GM19043 (cell line): ENCODE measurements around the gene ATF2.
A peak's percentile ranks its signal among the peaks of the same experiment; 100 is the strongest.

Experiments used
- ATAC-seq: cut with Tn5 transposase; IDR thresholded peaks from one replicate; pipeline ENCODE4 v1.9.1; 2021; ENCODE audit warnings: low read depth; ENCODE audit not compliant: unreplicated experiment

Gene ATF2, protein sequence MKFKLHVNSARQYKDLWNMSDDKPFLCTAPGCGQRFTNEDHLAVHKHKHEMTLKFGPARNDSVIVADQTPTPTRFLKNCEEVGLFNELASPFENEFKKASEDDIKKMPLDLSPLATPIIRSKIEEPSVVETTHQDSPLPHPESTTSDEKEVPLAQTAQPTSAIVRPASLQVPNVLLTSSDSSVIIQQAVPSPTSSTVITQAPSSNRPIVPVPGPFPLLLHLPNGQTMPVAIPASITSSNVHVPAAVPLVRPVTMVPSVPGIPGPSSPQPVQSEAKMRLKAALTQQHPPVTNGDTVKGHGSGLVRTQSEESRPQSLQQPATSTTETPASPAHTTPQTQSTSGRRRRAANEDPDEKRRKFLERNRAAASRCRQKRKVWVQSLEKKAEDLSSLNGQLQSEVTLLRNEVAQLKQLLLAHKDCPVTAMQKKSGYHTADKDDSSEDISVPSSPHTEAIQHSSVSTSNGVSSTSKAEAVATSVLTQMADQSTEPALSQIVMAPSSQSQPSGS

DNA sequence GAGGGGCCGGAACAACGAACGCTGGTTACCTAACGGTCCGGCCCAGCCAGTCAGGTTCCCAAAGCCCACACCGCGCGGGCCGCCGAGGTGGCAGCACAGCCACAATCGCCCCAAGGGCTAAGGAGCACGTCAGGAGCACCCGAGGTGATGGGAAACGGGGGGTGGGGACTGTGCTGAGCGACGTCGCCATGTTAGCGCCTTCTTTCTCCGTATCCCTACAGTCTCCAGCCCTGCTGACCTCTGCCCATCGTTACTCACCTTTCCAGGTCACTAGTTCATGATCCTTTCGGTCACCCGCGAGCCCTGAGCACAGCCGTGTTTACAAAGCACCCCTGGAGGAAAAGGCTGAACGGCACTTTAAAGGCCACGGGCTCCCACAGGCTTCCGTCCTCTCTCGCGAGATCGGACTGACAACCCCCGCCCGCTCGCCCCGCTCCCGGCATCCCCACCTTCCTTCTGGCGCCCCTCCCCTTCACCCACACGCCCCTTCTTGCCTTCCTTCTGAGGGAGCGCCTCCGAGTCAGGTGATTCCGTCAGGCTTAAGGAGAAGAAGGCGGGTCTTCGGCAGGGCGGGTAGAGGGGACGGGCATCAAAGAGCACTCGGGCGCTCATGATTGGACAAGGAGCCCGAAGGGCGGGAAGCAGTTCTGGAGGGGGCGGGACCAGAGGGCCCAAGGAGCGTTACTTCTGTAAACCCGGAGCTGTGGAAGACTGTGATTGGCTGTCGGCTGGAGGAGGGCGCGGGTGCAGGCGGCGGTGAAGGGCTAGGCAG, at the start of gene ATF2:
ATF2 (minus strand) TSS at position 412 of the 772 bp plus-strand sequence. CDS start 31,760 bp downstream, outside the sequence.
- peak; percentile 94 for ATAC-seq

DNA sequence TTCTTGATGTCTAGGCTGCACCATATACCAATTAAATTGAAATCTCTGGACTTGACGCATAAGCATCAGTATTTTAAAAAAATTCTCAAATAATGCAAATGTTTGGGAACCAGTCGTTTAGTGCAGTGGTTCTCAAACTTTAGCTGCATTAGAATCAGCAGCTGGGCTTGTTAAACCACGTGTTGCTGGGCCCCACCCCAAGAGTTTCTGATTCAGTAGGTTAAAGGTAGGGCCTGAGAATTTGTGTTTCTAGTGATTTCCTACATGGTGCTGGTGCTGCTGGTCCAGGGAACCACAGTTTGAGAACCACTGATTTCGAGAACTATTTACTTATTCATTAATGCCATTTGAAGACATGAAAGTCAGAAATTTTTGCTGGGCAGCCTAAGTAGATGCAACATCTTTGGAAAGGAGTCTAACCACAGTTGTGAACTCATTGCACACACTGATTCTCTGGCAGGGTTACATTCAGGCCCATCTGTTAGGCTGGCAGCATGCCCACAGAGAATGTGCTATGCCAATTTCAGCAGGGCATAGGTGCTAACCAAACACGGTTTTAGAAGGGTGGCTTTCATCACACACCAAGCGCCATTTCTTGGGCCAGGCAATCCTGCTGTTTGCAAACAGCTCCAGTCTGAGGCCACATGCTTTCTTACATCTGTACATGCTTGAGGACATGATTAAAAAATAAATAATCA, 39.9 kb upstream of the ATF2 start:
- ATAC-seq = no peak

DNA sequence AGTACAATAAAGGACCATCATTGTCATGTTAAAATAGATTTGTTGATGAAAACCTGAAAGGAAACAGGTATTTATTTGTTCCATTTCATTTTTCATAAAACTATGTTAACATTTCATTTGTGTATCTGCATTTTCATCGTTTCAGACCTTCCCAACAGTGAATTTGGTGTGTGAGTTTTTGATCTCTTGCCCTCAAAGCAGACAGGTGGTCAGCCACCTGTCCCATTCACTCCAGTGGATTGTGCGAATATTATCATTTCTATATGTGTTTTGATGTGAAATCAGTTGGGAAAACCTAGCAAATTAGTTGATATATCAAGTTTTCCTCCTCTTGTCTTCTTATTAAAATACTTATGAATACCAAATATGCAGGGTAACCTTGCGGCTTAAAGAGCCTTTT, 38.9 kb upstream of the ATF2 start:
- no peak for ATAC-seq

DNA sequence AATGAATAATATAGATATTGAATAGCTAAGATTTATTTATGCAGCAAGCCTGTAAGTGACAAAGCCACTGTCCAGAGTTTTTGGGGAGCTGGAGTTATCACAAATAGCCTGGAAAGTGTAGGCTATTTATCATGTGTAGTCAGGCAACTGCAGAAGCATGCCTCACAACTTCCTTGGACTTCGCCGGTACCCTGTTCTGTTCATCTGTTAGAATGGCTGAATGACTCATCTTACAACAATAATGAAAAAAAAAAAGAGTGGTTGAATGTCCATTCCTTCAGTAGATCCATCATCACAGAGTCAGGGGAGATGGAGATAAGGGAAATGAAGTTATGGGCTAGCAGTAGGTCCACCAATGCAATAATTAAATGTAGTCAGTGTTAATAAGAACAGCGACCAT, 37.5 kb upstream of the ATF2 start:
- ATAC-seq = no peak

DNA sequence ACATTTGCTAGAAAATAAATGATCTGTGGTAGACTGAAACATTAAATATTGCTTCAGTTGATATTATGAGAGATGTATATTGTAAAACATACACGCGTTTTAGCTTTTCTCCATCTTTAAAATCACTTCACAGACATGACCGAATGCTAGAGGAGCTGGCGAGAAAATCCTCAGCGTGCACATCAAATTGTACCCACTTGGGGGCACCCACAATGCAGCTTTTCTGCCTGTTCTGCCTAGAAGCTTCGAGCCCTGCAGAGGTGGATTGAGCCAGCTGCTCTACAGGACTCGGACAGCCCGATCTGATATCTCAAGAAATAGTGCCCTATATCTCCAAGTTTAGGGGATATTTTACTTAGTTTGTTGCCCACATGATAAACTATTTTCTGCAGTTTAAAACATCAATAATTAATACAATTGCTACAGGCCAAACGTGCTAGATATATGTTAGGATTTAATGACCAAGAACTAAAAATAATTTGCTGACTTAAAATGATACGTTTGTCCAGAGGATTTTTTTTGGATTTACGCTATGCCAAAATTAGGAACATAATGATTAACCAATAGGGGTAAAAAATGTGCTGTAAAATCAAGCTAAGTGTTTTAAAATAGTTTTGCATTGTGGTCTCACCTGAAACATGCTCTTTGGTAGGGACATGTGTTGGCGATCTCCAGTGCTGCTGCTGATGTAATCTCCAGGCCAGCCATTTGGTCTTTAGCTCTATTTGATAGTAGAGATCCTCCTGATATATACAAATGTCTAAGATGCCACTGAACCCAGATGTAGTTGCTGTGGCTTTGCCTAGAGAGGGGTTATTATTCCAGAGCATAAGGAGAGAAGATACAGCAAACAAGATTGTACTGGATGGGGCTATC, 35.9 kb upstream of the ATF2 start:
- ATAC-seq = peak; percentile 77

DNA sequence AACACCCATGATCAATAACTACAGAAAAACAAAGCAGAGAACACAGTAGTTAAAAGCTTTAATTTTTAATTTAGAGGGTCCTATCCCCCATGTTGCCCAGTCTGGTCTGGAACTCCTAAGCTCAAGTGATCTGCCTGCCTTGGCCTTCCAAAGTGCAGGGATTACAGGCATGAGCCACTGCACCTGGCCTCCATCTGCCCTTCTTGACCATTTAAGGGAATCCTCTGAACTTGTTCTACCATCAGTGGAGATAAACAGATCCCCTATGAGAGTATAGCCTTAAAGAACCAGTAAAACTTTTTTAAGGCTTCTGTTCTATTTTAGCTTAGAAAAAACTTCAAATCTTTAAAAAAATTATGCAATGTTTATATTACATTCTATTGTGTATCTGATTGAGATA, 27.0 kb upstream of the ATF2 start:
- ATAC-seq = no peak

DNA sequence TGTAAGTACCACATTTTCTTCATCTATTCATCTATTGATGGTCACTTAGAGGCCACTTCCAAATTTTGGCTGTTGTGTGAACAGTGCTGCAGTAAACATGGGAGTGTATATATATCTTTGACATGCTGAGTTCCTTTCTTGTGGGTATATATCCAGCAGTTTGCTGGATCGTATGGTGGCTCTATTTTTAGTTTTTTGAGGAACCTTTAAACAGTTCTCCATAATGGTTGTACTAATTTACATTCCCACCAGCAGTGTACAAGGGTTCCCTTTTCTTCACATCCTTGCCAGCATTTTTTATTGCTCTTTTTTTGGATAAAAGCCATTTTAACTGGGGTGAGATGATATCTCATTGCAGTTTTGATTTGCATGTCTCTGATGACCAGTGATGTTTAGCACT, 20.8 kb upstream of the ATF2 start:
- ATAC-seq = no peak

DNA sequence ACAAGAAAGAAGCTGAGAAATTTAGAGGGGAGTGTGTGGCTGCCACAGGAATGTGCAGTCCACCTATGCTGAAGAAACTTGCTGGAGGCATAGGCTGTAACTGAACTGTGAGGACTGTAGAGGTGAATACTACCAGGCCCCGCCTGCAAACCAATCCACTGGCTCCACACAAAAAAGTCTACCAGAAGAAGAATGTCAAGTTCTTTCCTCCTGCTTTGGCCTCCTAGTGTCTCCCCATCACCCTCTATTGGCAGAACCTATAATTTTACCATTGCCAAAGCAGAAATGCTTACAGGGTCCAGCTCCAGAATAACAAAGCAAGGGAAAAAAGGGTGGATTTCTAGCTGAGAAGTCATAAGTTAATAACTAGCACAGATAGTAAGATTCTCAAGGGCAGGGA, 19.4 kb upstream of the ATF2 start:
- ATAC-seq = peak; percentile 75

DNA sequence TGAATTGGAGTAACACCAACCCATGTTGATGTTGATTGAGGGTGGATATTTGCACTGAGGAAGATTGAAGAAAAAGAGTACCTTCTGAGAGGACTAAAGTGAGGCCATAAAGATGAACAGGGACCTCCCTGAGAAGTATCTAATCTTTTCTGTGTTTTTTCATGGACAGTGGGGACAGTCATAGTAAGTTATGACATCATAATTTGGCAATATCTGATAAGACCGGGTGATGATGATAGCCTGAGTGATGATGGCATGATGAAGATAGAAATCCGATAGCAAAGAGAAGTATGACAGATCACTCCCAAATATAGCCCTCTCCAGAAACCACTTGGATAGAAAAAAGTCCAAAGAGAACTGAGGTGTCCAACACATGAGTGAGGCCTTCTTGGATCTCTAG, 15.7 kb upstream of the ATF2 start:
- no peak for ATAC-seq

DNA sequence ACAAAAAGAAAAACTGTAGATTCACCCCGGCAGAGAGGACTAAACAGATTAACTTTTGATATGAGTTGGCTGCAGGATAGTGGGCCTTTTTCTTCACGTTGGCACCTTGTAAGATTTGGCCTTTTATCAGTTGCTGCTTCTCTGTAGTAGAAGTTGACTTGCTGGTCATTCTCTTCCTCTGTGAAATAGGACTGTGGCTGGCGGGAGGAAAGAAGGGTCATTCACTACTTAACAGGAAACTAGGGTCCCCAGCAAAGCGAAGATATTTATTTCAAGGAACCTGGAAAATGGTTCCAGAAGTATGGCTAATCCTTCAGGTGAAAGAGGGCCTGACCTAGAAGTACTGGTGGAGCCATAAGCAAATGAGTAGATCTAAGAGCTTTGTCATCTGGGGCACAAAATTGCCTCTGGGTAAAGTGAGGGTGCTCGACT, 13.9 kb upstream of the ATF2 start:
- no peak for ATAC-seq

DNA sequence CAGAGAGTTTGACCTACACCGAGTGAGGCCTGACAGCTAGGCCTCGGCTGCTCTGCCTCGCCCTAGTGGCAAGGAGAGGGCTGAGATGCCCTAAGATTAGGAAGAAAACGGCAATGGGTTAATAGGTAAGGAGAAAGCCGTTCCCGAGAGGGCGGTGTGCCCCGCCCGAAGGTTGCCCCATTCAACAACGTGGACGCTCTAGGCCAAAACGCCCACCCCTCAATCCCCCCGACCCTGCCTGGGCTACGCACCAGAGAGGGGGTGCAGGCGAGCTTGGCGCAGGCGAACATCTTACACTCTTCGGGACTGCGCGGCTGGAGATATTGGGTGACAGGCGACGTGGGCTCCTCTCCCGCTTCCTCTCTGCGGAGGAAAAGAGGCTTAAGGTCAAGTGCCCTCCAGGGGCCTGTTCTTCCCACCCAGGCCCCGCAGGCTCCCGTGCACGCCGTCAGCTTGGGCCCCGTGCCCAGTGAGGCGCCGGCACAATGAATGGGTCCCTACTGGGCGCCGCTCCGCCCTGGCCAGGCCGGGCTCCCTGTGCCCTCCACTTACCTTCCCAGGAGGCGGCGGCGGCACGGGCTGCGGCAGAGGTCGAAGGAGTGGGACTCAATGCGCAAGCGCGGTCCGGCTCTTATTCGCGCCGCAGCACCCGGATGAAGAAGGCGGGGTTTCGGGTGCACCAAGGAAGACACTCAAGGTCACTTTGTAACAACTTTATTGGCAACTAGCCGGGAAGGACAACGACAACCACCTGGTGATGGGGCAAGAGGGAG, 13.3 kb upstream of the ATF2 start, which contains the start of gene ATP5MC3:
ATP5MC3 (minus strand) TSS at position 607 of the 773 bp plus-strand sequence; CDS start at position 290, 317 bp downstream.
- peak; percentile 89 for ATAC-seq

DNA sequence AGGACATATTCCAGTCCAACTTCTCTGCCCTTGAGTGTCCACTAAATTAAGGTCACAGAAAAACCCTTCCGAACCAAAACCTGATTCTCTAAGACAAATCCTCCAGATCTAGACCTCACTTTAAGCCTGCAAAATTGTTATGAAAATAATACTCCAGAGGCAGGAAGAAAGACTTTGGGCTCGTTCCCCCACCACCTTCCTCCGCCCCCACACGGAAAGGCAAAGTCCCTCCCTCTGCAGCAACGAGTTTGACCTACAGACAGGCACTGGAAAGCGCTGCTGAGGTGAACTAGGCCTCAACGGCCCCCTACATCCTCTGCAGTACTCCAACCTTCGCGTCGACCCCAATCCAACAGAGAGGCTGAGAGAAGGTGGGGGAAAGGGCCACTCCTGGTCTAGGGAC, 12.7 kb upstream of the ATF2 start:
- peak; percentile 45 for ATAC-seq

DNA sequence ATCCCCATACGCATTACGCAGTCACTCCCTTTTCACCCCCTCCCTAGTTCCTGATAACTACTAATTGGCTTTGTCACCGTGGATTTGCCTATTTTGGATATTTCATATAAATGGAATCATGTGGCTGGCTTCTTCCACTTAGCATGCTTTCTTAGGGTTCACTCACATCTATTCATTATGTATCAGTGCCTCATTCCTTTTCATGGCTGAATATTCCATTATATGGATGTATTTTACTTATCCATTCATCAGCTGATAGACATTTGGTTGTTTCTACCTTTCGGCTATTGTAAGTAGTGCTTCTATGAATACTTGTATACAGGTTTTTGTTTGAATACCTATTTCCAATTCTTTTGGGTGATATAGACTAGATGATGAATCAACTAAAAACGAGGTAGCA, 8.6 kb upstream of the ATF2 start:
- ATAC-seq = no peak

DNA sequence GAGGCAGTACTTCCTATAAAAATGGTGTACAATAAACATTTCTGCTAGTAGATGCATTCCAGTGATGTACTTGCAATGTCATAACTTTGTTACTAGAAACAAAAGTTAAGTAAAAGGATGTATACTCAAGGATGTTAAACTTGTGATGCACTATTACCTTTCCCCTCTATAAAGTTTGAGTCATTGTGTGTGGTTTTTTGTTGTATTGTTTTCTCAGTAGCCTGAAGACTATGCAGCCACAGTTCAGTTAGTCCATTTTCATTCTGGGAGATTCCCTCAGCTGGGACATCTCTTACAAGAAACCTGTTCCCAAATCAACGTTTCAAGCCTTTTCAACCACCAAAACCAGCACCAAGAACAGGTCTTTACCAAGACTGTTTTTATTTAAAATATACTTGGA, 7.9 kb upstream of the ATF2 start:
- ATAC-seq = no peak

DNA sequence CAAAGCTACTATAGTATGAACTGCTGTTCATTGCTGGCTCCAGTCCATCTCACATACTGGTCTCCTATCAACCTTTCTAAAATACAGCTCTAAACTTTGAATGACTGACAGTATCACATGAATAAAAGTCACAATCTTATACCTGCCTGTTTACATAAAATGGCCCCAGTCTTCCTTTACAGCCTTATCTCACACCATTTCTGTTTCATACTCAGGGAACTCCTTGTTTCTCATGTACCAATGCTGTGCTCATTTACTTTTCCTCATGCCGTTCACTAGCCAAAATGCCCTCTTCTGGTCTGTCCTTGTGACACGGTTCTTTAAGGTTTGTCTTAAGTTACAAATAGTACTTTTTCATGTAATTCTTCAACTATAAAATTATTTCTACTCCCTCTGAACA, 7.3 kb upstream of the ATF2 start:
- no peak for ATAC-seq

DNA sequence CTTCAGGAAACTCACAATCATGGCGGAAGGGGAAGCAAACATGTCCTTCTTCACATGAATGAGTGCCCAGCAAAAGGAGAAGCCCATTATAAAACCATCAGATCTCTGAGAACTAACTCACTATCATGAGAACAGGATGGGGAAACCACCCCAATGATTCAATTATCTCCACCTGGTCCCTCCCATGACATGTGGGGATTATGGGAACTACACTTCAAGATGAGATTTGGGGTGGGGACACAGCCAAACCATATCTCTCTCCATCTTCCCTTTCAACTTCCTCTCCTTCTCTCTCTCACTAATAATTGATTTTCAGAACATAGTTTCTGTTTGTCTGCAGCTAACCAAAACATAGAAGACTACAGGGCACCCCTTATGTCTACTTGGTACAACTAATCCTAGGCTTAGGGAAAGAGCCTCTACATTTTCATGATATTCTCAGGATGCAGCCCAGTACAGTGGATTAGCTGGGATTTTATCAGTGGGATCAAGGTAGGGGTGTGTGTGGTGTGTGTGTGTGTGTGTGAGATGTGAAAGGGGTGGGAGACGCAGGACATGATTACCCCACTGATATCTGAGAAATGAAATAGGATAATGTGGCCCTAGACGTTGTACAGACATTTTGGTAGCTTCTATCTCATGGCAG, 2.8 kb upstream of the ATF2 start:
- no peak for ATAC-seq

DNA sequence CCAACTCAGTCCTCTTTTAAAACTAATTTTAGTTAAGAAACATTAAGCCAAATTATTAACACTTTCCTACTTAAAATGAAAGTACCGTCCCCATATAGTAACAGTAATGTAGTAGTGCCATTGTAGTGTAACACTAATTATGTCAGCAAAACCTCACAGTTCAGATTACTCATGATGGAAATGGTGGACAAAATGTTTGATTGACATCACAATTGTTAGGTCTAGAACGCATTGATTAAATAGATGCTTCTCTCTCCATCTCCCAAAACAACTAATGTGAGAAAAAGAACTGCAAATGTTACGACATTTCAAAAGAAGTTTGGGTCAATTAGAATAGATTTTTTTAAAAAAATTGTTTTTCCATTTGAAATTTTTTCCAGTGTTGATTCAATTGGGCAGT, 1.2 kb upstream of the ATF2 start:
- ATAC-seq = no peak

DNA sequence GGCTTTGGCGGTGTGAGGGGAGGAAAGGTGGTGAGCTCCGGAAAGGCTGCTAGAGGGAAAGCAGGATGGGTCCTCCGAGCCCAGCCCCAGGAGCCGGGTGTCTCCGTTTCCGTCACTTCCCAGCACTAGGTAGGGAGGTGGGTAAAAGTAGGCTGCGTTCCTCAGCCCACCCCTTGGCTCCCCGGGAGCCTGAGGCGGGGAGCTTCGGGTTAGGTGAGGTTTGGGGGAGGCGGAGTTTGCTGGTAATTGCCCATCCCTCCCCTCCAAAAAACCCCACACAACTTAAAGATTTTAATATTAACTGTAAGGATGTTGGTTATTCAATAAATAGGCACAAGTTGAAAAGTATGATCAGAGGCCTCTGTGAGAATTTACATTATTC, 552 bp upstream of the ATF2 start:
- ATAC-seq = peak; percentile 18
